Thyroid gland (tissue), 4 donors: ENCODE results near the gene PREX1. TPM values are rescaled to one million over a fixed set of nuclear protein-coding genes. Genes with fewer than 3 reads are reported as not detected.

ENCODE experiments used
- DNase-seq, 2 donors: peaks; one replicate each; pipeline ENCODE4 v3.0.0-alpha.2; 2019
- H3K27ac ChIP-seq, 3 donors: fragments of 200-600 bp; sonication (generic); 1 replicate in 2 of 3; 2 replicates in 1 of 3; pipeline ENCODE4 v1.5.1; 2016 to 2019; ENCODE audit warnings: mild to moderate bottlenecking in 1 of 3, moderate library complexity in 1 of 3
- H3K27me3 ChIP-seq: fragments of 200-600 bp; sonication (generic); one replicate; pipeline ENCODE4 v1.5.1; 2019
- H3K36me3 ChIP-seq, 2 donors: fragments of 200-600 bp; sonication (generic); one replicate each; pipeline ENCODE4 v1.5.1; 2016 to 2019
- H3K4me1 ChIP-seq, 2 donors: fragments of 200-600 bp; sonication (generic); one replicate each; pipeline ENCODE4 v1.5.1; 2017 to 2019
- H3K4me3 ChIP-seq, 3 donors: fragments of 200-600 bp; sonication (generic); replicated peaks in 1 of 3; 1 replicate in 2 of 3; 2 replicates in 1 of 3; pipeline ENCODE4 v1.5.1; 2016; ENCODE audit warnings: mild to moderate bottlenecking in 1 of 3
- H3K9me3 ChIP-seq: fragments of 200-600 bp; sonication (generic); one replicate; pipeline ENCODE4 v1.5.1; 2017
- POLR2A ChIP-seq, 2 donors: fragments of 450-650 bp; IDR thresholded peaks; one replicate each; pipeline ENCODE4 v1.6.1; 2017; ENCODE audit warnings: antibody characterized with exemption in 2 of 2, mild to moderate bottlenecking in 2 of 2, moderate library complexity in 1 of 2
- WGBS, 2 donors: methylation state at CpG; one replicate each; pipeline ENCODE4 v1.1.5; 2017; 5-methylcytosine and 5-hydroxymethylcytosine counted together
- intact Hi-C: fragments of 100-400 bp; cut with DNase I; formaldehyde crosslinking; loops from one replicate; pipeline ENCODE4 v1.15.1; 2023
- total RNA-seq, 4 donors: library from RNA; depleted of rRNA; stranded (reverse); fragments of >200 nt; gene quantifications; one replicate each; pipeline ENCODE4 v1.2.3, GENCODE V29; 2016
- TF ChIP-seq, protein P1 (sequence below), 6 experiments: fragments of 200-600 bp in 3 of 6; fragments of 450-650 bp in 3 of 6; sonication (generic) in 3 of 6; IDR thresholded peaks; one replicate each; pipeline ENCODE4 v1.5.1; 2016 to 2019; ENCODE audit warnings: antibody characterized with exemption in 6 of 6, mild to moderate bottlenecking in 2 of 6, inconsistent platforms in 1 of 6, moderate library complexity in 1 of 6

The PREX1 gene
- total RNA-seq, 4 donors from 2014 or later, result 10.2 to 42.7 (median 18.7) TPM

DNA sequence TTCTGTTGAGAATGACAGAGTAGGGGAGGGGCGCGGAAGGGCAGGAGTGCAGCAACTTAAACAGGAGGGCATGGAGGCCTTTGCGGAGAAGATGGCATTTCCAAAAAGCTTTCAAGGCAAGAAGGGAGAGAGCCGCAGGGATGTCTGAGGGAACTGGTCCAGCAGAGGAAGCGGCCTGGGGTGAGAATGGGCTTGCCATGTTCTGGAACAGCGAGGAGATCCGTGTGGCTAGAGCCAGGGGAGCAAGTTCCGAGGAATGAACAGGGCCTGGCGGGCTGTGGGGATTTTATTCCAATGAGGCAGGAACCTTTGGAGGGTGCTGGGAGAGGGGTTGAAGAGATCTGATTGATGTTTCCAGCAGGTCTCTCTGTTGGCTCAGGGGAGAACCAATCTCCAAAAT is 86.1 kb downstream of the PREX1 start:
- WGBS, 2 donors, result 96% methylated on average over 9 of the region's 9 CpGs
- Histone ChIP-seq H3K36me3 (peaks cover 0 to 4% of the 10 kb centered on the region in 2 donors), H3K4me1 (no peaks in the 10 kb centered on the region), H3K27ac (no peak overlapping the region), H3K9me3 (no peaks in the 10 kb centered on the region), H3K27me3 (no peaks in the 10 kb centered on the region), H3K4me3 (no peak overlapping the region)
- no peak for DNase-seq
- intact Hi-C loops, result no loop called here
- TF ChIP-seq POLR2A (IDR thresholded peaks at IDR 0.05), result no peak
- TF ChIP-seq, protein P1, sequence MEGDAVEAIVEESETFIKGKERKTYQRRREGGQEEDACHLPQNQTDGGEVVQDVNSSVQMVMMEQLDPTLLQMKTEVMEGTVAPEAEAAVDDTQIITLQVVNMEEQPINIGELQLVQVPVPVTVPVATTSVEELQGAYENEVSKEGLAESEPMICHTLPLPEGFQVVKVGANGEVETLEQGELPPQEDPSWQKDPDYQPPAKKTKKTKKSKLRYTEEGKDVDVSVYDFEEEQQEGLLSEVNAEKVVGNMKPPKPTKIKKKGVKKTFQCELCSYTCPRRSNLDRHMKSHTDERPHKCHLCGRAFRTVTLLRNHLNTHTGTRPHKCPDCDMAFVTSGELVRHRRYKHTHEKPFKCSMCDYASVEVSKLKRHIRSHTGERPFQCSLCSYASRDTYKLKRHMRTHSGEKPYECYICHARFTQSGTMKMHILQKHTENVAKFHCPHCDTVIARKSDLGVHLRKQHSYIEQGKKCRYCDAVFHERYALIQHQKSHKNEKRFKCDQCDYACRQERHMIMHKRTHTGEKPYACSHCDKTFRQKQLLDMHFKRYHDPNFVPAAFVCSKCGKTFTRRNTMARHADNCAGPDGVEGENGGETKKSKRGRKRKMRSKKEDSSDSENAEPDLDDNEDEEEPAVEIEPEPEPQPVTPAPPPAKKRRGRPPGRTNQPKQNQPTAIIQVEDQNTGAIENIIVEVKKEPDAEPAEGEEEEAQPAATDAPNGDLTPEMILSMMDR (IDR thresholded peaks at IDR 0.05), result no peak

DNA sequence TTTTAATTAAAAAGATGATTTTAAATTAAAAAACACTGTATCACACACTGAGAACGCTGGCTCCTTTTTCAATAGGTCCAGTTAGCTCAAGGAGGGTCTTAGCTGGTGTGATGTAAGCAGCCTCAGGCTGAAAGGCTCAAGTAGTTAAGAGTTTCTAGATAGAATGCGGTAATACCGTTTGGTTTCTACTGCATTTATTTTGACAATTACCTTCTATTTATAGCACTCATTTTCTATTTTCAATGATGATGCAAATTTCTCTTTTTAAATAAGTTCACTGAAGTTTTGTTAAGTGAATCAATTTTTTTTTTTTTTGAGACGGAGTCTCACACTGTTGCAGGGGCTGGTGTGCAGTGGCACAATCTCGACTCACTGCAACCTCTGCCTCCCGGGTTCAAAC is 87.1 kb downstream of the PREX1 start:
- H3K27ac ChIP-seq, result no peak overlapping the region
- H3K36me3 ChIP-seq, result peaks cover 0 to 4% of the 10 kb centered on the region in 2 donors
- H3K4me1 ChIP-seq, result no peaks in the 10 kb centered on the region
- H3K9me3 ChIP-seq, result no peaks in the 10 kb centered on the region
- intact Hi-C loops, result no loop called here
- TF ChIP-seq POLR2A (IDR thresholded peaks at IDR 0.05), result no peak
- TF ChIP-seq, protein P1 (IDR thresholded peaks at IDR 0.05), result no peak
- H3K4me3 ChIP-seq, result no peak overlapping the region
- no peak for DNase-seq
- no peaks in the 10 kb centered on the region for H3K27me3 ChIP-seq
- WGBS, 2 donors, result 89 to 91% methylated on average over 6 of the region's 6 CpGs

DNA sequence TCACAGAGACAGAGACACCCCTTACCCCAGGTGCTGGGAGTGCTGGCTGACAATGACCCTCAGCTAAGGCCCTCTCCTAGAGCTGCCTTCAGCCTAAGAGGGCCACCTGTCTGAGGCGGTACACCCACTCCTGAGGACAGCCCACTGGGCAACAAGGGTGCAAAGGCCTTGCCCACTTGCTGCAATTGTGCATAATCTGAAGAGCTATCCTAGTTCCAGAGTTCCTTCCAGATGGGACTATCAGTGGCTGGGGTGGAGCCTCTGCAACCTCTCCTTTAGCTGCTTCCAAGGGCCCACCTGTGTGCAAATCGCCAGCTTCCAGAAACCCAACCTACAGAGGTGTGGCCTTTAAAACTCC is 87.5 kb downstream of the PREX1 start:
- Histone ChIP-seq H3K4me3 (no peak overlapping the region), H3K36me3 (peaks cover 0 to 4% of the 10 kb centered on the region in 2 donors), H3K4me1 (no peaks in the 10 kb centered on the region), H3K9me3 (no peaks in the 10 kb centered on the region), H3K27ac (no peak overlapping the region), H3K27me3 (no peaks in the 10 kb centered on the region)
- WGBS, 2 donors, result 93 to 97% methylated on average over 2 of the region's 2 CpGs
- no peak for TF ChIP-seq POLR2A (IDR thresholded peaks at IDR 0.05)
- TF ChIP-seq, protein P1 (IDR thresholded peaks at IDR 0.05), result no peak
- DNase-seq, result no peak
- intact Hi-C loops, result no loop called here

DNA sequence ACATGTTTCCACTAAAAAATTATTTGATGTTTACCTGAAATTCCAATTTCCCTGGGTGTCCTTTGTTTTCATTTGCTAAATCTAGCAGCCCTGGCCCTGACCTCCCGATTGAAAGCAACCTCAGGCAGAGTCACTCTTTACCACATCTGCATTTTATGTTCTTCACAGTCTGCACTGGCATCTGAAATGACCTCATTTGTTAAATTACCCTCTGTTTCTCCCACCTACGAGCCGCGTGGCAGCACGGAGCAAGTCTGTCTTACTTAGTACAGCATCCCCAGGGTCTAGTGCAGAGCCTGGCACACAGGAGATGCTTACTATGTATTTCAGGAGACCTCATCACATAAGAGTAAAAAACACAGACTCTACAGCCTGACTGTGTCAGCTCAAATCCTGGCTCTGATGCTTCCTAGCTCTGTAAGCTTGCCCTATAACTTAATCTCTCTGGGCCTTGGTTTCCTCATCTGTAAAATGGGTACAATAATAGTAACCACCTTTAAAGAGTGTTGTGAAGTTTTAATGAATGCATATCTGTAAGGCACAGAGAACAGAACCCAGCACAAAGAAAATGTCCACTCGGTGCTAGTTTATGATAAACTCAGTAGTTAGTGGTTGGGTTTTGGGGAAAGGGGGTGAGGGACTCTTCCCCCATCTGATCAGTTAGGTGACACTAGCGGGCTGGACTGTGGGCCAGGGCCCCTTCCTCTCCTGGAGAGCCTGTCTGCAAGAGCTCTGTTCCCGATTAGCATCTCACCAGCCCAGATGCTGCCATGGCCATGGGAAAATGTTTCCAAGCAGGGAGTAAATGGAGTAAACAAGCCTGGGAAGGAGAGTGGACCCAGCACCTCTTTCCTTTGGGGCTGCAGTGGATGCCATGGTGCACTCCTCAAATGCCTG is 88.2 kb downstream of the PREX1 start:
- no peaks in the 10 kb centered on the region for H3K9me3 ChIP-seq
- no peak for DNase-seq
- no peak for TF ChIP-seq POLR2A (IDR thresholded peaks at IDR 0.05)
- TF ChIP-seq, protein P1 (IDR thresholded peaks at IDR 0.05), result no peak
- no peak overlapping the region for H3K27ac ChIP-seq
- intact Hi-C loops, result no loop called here
- H3K4me1 ChIP-seq, result no peaks in the 10 kb centered on the region
- WGBS, 2 donors, result 81 to 87% methylated on average over 8 of the region's 8 CpGs
- no peaks in the 10 kb centered on the region for H3K27me3 ChIP-seq
- H3K4me3 ChIP-seq, result no peak overlapping the region
- H3K36me3 ChIP-seq, result peaks cover 0 to 4% of the 10 kb centered on the region in 2 donors
